PFSK-1 (cell line): Measurements from ENCODE around the gene ZNF385C.

Experiments used
- FOXP2 ChIP-seq: optimal IDR thresholded peaks from 2 replicates; pipeline ENCODE3; 2011; ENCODE audit warnings: borderline replicate concordance, control low read depth, inconsistent platforms; ENCODE audit not compliant: insufficient read depth; ENCODE audit errors: extremely low read length, extremely low read depth
- POLR2AphosphoS5 ChIP-seq: IDR thresholded peaks from 2 replicates; pipeline ENCODE4 v1.6.1; 2012; ENCODE audit warnings: low read depth, mild to moderate bottlenecking, control low read depth, low read length, moderate library complexity
- REST ChIP-seq, 2 experiments: IDR thresholded peaks; 2 replicates each; pipeline versions ENCODE4 v1.6.1 to v1.8.0; 2011 to 2012; ENCODE audit warnings: low read depth in 2 of 2, low read length in 2 of 2, control low read depth in 1 of 2, inconsistent platforms in 1 of 2, mild to moderate bottlenecking in 1 of 2, moderate library complexity in 1 of 2; ENCODE audit not compliant: insufficient read depth in 1 of 2
- SIN3A ChIP-seq: IDR thresholded peaks from 2 replicates; pipeline ENCODE4 v1.6.1; 2012; ENCODE audit warnings: mild to moderate bottlenecking, low read length, moderate library complexity, borderline replicate concordance; ENCODE audit not compliant: insufficient read depth
- TAF1 ChIP-seq: IDR thresholded peaks from 2 replicates; pipeline ENCODE4 v1.6.1; 2012; ENCODE audit warnings: low read length, control low read depth, borderline replicate concordance; ENCODE audit not compliant: insufficient read depth

- TF ChIP-seq REST (IDR thresholded peaks at IDR 0.05; ENCODE audit: insufficient read depth in 1 of 2, low read depth in 2 of 2, low read length in 2 of 2) = no peak
- TF ChIP-seq TAF1 = no peak
- no peak for TF ChIP-seq POLR2AphosphoS5
- no peak for TF ChIP-seq SIN3A
- no peak for TF ChIP-seq FOXP2
Measured at GRCh38 chr17:42106009-42106408, 7.7 kb upstream of the ZNF385C start.
